ENCODE results near the gene RNF141.

DNA sequence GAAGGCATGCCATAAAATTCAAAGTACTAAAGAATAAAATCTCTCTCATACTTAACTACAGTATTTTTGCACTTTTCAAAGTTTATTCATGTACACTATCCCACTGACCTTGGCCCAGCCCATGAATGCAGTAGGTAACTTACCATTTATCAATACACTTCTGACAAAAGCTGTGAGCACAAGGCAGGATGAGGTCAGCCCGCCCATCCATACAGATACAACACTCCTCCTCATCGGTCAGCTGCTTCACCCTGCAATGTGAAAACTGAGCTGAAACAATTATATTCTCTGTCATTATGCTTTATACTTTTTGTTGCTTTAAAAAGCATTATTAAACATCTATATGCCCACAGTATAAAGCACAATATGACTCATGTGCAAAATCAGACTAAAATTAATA is 22.1 kb downstream of the RNF141 start:
- TF ChIP-seq SMC3 (IDR thresholded peaks at IDR 0.05; ENCODE audit: low read depth, low read length), result no peak
- TF ChIP-seq, protein P1, sequence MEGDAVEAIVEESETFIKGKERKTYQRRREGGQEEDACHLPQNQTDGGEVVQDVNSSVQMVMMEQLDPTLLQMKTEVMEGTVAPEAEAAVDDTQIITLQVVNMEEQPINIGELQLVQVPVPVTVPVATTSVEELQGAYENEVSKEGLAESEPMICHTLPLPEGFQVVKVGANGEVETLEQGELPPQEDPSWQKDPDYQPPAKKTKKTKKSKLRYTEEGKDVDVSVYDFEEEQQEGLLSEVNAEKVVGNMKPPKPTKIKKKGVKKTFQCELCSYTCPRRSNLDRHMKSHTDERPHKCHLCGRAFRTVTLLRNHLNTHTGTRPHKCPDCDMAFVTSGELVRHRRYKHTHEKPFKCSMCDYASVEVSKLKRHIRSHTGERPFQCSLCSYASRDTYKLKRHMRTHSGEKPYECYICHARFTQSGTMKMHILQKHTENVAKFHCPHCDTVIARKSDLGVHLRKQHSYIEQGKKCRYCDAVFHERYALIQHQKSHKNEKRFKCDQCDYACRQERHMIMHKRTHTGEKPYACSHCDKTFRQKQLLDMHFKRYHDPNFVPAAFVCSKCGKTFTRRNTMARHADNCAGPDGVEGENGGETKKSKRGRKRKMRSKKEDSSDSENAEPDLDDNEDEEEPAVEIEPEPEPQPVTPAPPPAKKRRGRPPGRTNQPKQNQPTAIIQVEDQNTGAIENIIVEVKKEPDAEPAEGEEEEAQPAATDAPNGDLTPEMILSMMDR (IDR thresholded peaks at IDR 0.05), result no peak
- no peak for TF ChIP-seq EZH2phosphoT487 (IDR thresholded peaks at IDR 0.05; ENCODE audit: borderline replicate concordance, low read depth)
- no peak for TF ChIP-seq EP300 (IDR thresholded peaks at IDR 0.05; ENCODE audit: borderline replicate concordance in 1 of 2, low read depth in 1 of 2, low read length in 1 of 2)
- no peak for TF ChIP-seq SIN3A (IDR thresholded peaks at IDR 0.05; ENCODE audit: borderline replicate concordance, low read depth, low read length)
- TF ChIP-seq TAF1 (IDR thresholded peaks at IDR 0.05; ENCODE audit: borderline replicate concordance, low read depth, low read length), result no peak
- no peak for TF ChIP-seq CHD2 (IDR thresholded peaks at IDR 0.05; ENCODE audit: low read length, partially characterized antibody)
- no peak for TF ChIP-seq RCOR1 (IDR thresholded peaks at IDR 0.05; ENCODE audit: low read length)
- no peak for TF ChIP-seq TEAD4 (IDR thresholded peaks at IDR 0.05; ENCODE audit: borderline replicate concordance, insufficient read depth)
- TF ChIP-seq, protein P2, sequence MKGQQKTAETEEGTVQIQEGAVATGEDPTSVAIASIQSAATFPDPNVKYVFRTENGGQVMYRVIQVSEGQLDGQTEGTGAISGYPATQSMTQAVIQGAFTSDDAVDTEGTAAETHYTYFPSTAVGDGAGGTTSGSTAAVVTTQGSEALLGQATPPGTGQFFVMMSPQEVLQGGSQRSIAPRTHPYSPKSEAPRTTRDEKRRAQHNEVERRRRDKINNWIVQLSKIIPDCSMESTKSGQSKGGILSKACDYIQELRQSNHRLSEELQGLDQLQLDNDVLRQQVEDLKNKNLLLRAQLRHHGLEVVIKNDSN (IDR thresholded peaks at IDR 0.05; ENCODE audit: borderline replicate concordance, low read depth), result no peak

Data from SK-N-SH (cell line).